ENCODE measurements around the gene SNN.

Gene SNN

GRCh38 chr16:11686713-11687380 is 18.6 kb downstream of the SNN start:
- DNase-seq (ENCODE audit: extremely low spot score) = no peak
- CTCF ChIA-PET = no interaction called here
- POLR2A ChIA-PET = no interaction called here
- TF ChIP-seq, protein P1, sequence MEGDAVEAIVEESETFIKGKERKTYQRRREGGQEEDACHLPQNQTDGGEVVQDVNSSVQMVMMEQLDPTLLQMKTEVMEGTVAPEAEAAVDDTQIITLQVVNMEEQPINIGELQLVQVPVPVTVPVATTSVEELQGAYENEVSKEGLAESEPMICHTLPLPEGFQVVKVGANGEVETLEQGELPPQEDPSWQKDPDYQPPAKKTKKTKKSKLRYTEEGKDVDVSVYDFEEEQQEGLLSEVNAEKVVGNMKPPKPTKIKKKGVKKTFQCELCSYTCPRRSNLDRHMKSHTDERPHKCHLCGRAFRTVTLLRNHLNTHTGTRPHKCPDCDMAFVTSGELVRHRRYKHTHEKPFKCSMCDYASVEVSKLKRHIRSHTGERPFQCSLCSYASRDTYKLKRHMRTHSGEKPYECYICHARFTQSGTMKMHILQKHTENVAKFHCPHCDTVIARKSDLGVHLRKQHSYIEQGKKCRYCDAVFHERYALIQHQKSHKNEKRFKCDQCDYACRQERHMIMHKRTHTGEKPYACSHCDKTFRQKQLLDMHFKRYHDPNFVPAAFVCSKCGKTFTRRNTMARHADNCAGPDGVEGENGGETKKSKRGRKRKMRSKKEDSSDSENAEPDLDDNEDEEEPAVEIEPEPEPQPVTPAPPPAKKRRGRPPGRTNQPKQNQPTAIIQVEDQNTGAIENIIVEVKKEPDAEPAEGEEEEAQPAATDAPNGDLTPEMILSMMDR (IDR thresholded peaks at IDR 0.05; ENCODE audit: control extremely low read depth, extremely low read depth, low read depth, missing control alignments) = no peak

DNA sequence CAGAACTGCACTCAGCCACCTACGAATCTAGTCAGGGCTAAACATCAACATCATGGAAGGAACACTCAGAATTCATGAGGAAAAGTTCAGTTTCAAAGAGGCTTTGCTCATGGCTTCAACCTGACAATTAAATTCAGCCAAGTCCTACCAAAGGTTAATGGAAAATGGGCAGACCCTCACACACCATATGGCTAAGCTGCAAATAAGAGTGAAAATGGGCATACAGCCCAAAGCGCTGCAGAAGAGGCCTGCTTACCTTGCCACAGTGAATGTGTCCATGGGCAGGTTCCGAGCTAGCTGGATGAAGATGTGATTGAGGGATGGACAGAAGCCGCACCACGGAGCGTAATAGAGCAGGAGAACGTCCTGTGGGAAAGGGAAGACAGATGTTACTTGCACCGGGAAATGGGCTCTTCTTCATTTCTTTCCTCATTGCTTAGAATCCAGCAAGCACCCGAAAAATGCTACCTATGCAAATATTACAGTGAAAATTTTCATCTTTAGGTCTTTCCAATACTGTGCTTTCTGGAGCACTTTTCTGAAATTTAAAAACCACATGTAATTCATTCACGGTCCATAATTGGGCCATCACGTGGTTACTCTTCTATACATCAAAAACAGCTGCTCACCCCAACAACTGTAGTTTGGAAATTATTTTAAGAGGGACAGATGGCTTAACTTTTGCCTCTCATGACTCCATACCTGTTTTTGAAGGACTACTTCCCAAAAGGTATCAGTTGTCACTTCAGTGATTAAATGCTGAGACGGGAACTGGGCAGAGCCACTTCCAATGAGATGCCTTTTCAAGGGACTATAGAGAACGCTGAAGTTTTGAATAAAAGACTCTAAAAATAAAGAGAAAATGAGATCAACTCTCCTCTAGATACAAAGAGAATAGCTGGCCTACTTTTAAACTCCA is 19.6 kb downstream of the SNN start:
- DNase-seq (ENCODE audit: extremely low spot score) = no peak
- CTCF ChIA-PET = interaction anchor here (0.5 to 1.6 kb wide), 8 partner anchors 10 to 734 kb away, joined by 3 to 13 read pairs (median 3); partner anchors contain the start of gene ZC3H7A
- TF ChIP-seq, protein P1 (IDR thresholded peaks at IDR 0.05; ENCODE audit: control extremely low read depth, extremely low read depth, low read depth, missing control alignments) = no peak
- POLR2A ChIA-PET = no interaction called here

DNA sequence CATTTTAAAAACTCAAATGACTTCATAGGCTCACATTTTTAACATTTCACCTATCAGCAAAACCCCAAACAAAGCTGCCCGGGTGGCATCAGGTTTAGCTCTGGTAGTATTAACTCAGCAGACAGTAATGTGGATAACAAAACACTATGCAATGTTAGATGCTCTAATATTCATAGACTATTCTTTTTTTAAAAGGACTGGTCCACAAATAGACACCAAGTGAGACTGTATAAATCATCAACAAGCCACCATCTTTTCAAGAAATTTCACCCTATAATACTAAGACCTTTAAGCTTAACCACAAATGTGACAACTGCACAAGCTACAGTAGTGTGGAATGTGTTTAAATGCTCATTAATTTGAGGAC is 20.2 kb downstream of the SNN start:
- TF ChIP-seq, protein P1 (IDR thresholded peaks at IDR 0.05; ENCODE audit: control extremely low read depth, extremely low read depth, low read depth, missing control alignments) = no peak
- ChIA-PET CTCF (interaction anchor here (0.5 to 2.6 kb wide), 15 partner anchors 8 to 734 kb away, joined by 3 to 13 read pairs (median 3); partner anchors contain the start of genes TXNDC11 and ZC3H7A), POLR2A (no interaction called here)
- DNase-seq (ENCODE audit: extremely low spot score) = no peak

DNA sequence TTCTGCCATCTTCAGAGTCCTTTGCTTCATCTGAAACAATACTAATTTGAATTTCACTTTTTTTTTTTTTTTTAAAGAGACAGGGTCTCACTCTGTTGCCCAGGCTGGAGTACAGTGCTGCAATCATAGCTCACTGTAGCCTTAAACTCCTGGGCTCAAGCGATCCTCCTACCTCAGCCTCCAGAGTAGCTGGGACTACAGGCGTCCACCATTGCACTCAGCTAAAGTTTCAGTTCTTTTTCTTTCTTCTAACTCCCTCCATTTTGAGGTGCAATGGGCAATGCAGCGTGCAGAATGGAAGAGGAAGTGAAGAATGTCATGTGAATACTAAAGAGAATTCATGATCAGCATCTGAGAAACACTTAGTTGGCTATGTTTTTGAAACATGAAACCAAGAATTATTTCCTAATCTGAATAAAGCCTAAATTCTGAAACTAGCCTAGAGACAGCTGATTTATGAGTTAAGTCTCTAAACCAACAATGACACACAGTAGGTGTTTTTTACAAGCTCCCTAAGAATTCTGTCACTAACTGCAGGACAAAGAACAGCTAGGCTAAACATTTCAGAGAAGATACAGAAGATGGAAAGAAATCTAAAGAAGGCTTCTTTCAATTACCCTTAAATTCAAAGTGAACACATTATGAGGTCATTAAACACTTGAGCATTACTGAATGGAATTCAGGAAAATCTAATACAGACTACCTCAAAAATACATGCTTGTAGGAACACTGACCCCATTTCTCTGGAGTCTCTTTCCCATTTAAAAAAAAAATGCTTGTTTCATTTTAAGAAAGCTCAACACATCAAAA is 21.0 kb downstream of the SNN start:
- ChIA-PET CTCF (interaction anchor here (0.6 to 2.6 kb wide), 18 partner anchors 9 to 293 kb away, joined by 3 to 17 read pairs (median 4); partner anchors contain the start of genes TXNDC11 and ZC3H7A), POLR2A (interaction anchor here (0.7 to 0.9 kb wide), 2 partner anchors 23 to 54 kb away, joined by 3 to 5 read pairs; partner anchors contain the start of gene TXNDC11)
- TF ChIP-seq, protein P1 (IDR thresholded peaks at IDR 0.05; ENCODE audit: control extremely low read depth, extremely low read depth, low read depth, missing control alignments) = no peak
- DNase-seq (ENCODE audit: extremely low spot score) = peak; percentile 70

GRCh38 chr16:11691235-11691634 is 23.0 kb downstream of the SNN start:
- no peak for DNase-seq (ENCODE audit: extremely low spot score)
- TF ChIP-seq, protein P1 (IDR thresholded peaks at IDR 0.05; ENCODE audit: control extremely low read depth, extremely low read depth, low read depth, missing control alignments) = no peak
- POLR2A ChIA-PET = interaction anchor here (0.9 kb wide), 1 partner anchor 83 kb away, joined by 3 read pairs; no protein-coding TSS in a partner anchor
- CTCF ChIA-PET = interaction anchor here (1.0 to 2.6 kb wide), 9 partner anchors 11 to 159 kb away, joined by 3 to 17 read pairs (median 4); partner anchors contain the start of gene ZC3H7A
